Calu3 (cell line): ENCODE results near the gene ASTN2. TPM values are rescaled to one million over a fixed set of nuclear protein-coding genes. Genes with fewer than 3 reads are reported as not detected.

Experiments
- BruUV-seq: library from RNA; stranded (reverse); fragments of 400-500 nt; replicated peaks from 2 replicates; lab custom pipeline; 2021; lab: Mats Ljungman, UMichigan
- CTCF ChIA-PET: fragments of 300-600 bp; sonication (Branson Sonifier 250); formaldehyde crosslinking; loops from one replicate; lab custom pipeline; 2022; ENCODE audit warnings: antibody characterized with exemption; lab: Charles Lee
- DNase-seq: peaks from one replicate; pipeline ENCODE4 v3.0.0; 2022
- H3K27ac Mint-ChIP-seq: one replicate; pipeline ENCODE4 v1.8.0; 2022; ENCODE audit warnings: mixed read lengths; ENCODE audit not compliant: unreplicated experiment
- H3K27me3 Mint-ChIP-seq: one replicate; pipeline ENCODE4 v1.8.0; 2022; ENCODE audit warnings: mixed read lengths; ENCODE audit not compliant: unreplicated experiment
- H3K36me3 Mint-ChIP-seq: one replicate; pipeline ENCODE4 v1.8.0; 2022; ENCODE audit warnings: mild to moderate bottlenecking, moderate library complexity, mixed read lengths; ENCODE audit not compliant: insufficient read depth, unreplicated experiment
- H3K4me1 Mint-ChIP-seq: one replicate; pipeline ENCODE4 v1.8.0; 2022; ENCODE audit warnings: mild to moderate bottlenecking, low read depth, mixed read lengths; ENCODE audit not compliant: unreplicated experiment
- H3K4me3 Mint-ChIP-seq: one replicate; pipeline ENCODE4 v1.8.0; 2022; ENCODE audit warnings: mild to moderate bottlenecking, low read depth, moderate library complexity, mixed read lengths; ENCODE audit not compliant: unreplicated experiment
- H3K9me3 Mint-ChIP-seq: one replicate; pipeline ENCODE4 v1.8.0; 2022; ENCODE audit warnings: low read depth, mixed read lengths; ENCODE audit not compliant: unreplicated experiment
- intact Hi-C: fragments of 100-400 bp; cut with micrococcal nuclease; formaldehyde crosslinking; loops from one replicate; pipeline ENCODE4 v1.10.0; 2022; ENCODE audit not compliant: unreplicated experiment
- total RNA-seq: library from RNA; stranded (reverse); gene quantifications from 2 replicates; pipeline ENCODE4 v1.2.3, GENCODE V29; 2022
- TF ChIP-seq, protein P1 (sequence below): fragments of 200-600 bp; IDR thresholded peaks from one replicate; pipeline ENCODE4 v1.8.0; 2022; ENCODE audit warnings: antibody characterized with exemption; ENCODE audit not compliant: unreplicated experiment

The ASTN2 gene
- total RNA-seq, 1 experiment from 2014 or later: 1.7 TPM

DNA sequence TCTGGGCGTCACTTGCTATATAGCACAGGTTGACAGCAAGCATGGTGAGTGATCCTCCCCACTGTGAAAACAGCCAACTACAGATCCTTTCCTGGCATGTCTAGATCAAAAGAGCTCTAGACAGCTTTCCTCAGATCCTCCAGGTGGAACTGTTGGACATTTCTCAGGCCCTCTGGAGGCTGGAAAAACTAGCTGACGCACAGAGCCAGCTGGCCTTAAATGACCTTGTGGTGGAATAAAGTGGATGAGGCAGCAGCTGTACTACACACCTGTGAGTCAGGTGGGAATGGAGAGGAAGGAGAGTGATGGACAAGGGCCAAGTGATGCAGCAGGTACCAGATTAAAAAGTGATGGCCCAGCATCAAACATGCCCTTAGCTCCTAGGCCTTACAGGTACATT is 555.1 kb downstream of the ASTN2 start:
- no peak overlapping the region for H3K27ac Mint-ChIP-seq
- H3K4me1 Mint-ChIP-seq: no peaks in the 10 kb centered on the region
- no peak for DNase-seq
- CTCF ChIA-PET: interaction anchor here (0.8 to 1.2 kb wide), 2 partner anchors 10 to 123 kb away, joined by 3 read pairs; no protein-coding TSS in a partner anchor
- intact Hi-C loops: loop anchor here (1.0 kb wide), 1 partner anchor 122 kb away; no protein-coding TSS in a partner anchor
- peaks cover 12% of the 10 kb centered on the region for H3K27me3 Mint-ChIP-seq
- TF ChIP-seq, protein P1, sequence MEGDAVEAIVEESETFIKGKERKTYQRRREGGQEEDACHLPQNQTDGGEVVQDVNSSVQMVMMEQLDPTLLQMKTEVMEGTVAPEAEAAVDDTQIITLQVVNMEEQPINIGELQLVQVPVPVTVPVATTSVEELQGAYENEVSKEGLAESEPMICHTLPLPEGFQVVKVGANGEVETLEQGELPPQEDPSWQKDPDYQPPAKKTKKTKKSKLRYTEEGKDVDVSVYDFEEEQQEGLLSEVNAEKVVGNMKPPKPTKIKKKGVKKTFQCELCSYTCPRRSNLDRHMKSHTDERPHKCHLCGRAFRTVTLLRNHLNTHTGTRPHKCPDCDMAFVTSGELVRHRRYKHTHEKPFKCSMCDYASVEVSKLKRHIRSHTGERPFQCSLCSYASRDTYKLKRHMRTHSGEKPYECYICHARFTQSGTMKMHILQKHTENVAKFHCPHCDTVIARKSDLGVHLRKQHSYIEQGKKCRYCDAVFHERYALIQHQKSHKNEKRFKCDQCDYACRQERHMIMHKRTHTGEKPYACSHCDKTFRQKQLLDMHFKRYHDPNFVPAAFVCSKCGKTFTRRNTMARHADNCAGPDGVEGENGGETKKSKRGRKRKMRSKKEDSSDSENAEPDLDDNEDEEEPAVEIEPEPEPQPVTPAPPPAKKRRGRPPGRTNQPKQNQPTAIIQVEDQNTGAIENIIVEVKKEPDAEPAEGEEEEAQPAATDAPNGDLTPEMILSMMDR: no peak
- H3K4me3 Mint-ChIP-seq: no peak overlapping the region
- H3K36me3 Mint-ChIP-seq: no peaks in the 10 kb centered on the region
- peaks cover 3% of the 10 kb centered on the region for H3K9me3 Mint-ChIP-seq
- BruUV-seq: no TSS peak

- Mint-ChIP-seq H3K9me3 (peaks cover 3% of the 10 kb centered on the region), H3K4me3 (no peak overlapping the region), H3K36me3 (no peaks in the 10 kb centered on the region), H3K4me1 (no peaks in the 10 kb centered on the region), H3K27ac (no peak overlapping the region), H3K27me3 (peaks cover 28% of the 10 kb centered on the region)
- no peak for DNase-seq
- TF ChIP-seq, protein P1: no peak
- BruUV-seq: no TSS peak
- intact Hi-C loops: no loop called here
- CTCF ChIA-PET: no interaction called here
These were observed 557.5 kb downstream of the ASTN2 start for GRCh38 chr9:116857321-116857720.

DNA sequence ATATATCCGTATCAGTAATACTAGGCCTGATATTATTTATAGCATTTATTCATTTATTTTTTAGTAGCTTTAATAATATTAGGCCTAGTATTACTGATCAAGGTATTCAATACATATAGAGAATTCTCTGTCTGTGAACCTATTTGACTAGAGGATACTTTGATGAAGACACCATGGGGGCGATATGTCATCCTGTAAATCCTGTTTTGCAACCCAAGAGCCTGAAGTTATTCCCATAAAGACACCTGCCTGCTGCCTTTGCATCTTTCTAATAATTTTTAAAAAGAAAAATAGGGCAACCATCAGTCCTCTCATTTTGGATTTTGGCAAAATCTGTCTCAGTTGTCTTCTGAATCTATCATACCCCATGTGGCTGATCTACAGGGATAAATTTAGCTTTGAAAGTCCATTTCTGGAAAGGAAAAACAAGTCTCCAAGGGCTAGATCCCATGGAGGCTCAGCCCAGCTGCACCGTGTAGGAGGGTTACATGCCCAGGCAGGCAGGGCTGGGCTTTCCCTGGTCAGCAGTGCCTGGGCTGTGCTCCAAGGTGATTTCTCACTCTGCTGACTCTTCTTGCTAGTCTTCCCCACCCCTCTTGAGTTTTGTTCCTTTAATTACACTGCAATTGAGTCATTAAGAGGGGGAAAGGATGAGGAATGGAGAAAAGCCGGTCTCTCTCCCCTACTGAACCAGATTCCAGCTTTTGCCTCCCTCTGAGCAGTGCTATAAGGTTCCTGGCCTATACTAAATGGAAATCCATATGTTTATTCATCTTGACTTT is 558.8 kb downstream of the ASTN2 start:
- H3K36me3 Mint-ChIP-seq: no peaks in the 10 kb centered on the region
- H3K27ac Mint-ChIP-seq: no peak overlapping the region
- intact Hi-C loops: no loop called here
- peaks cover 3% of the 10 kb centered on the region for H3K9me3 Mint-ChIP-seq
- TF ChIP-seq, protein P1: no peak
- DNase-seq: no peak
- no TSS peak for BruUV-seq
- no peak overlapping the region for H3K4me3 Mint-ChIP-seq
- no peaks in the 10 kb centered on the region for H3K4me1 Mint-ChIP-seq
- CTCF ChIA-PET: no interaction called here
- H3K27me3 Mint-ChIP-seq: peaks cover 28% of the 10 kb centered on the region

DNA sequence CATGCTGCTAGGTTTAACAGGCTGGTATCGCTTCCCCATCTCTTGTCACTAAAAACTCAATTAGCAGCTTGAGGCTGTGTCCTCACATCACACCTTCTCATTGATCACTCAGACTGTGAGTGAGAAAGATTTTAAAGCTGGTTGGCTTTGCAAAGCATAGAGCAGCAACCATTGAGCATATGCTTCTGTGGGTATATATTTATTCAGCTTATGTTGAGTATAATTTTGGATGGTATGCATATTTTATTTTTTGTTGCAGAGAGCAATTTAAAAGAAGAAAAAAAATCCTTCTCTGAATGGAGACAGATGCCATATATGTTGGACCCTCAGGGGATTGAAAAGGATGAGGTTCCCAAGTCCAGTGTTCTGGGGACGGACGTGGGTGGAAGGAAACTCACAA is 565.1 kb downstream of the ASTN2 start:
- intact Hi-C loops: no loop called here
- TF ChIP-seq, protein P1: no peak
- Mint-ChIP-seq H3K4me1 (no peaks in the 10 kb centered on the region), H3K9me3 (no peaks in the 10 kb centered on the region), H3K27ac (no peak overlapping the region), H3K27me3 (peaks cover 16% of the 10 kb centered on the region), H3K36me3 (no peaks in the 10 kb centered on the region), H3K4me3 (no peak overlapping the region)
- DNase-seq: no peak
- no TSS peak for BruUV-seq
- CTCF ChIA-PET: interaction anchor here (0.6 kb wide), 1 partner anchor 1506 kb away, joined by 3 read pairs; no protein-coding TSS in a partner anchor
